Measurements from ENCODE around the gene ZNF827.

- no peak for TF ChIP-seq ZNF124 (CRISPR knock-in tag; IDR thresholded peaks at IDR 0.05)
- no peak for TF ChIP-seq E2F6 (IDR thresholded peaks at IDR 0.05; ENCODE audit: borderline replicate concordance in 1 of 2, extremely low read depth in 1 of 2, insufficient read depth in 1 of 2, insufficient read length in 1 of 2, low read depth in 1 of 2, low read length in 1 of 2, poor library complexity in 1 of 2, severe bottlenecking in 1 of 2)
- TF ChIP-seq CBX3 (IDR thresholded peaks at IDR 0.05; ENCODE audit: borderline replicate concordance in 1 of 2, low read length in 2 of 2) = no peak
- no peak for TF ChIP-seq SIX5 (IDR thresholded peaks at IDR 0.05; ENCODE audit: borderline replicate concordance in 1 of 2, insufficient read depth in 1 of 2, low read depth in 1 of 2, low read length in 2 of 2)
- no peak for TF ChIP-seq RFX5 (IDR thresholded peaks at IDR 0.05; ENCODE audit: low read depth, low read length)
- no peak for TF ChIP-seq CREM (IDR thresholded peaks at IDR 0.05; ENCODE audit: low read depth)
Observed at GRCh38 chr4:145772347-145772746, 166.3 kb downstream of the ZNF827 start.

Data from K562 (cell line).